ENCODE results near the gene PRDM16. TPM values are rescaled to one million over a fixed set of nuclear protein-coding genes. Genes with fewer than 3 reads are reported as not detected.
"Not testable (repeated sequence)": the region's sequence is repeated elsewhere in the genome, so short reads cannot be mapped to it uniquely, and the experiment has no call there.

The PRDM16 gene
- total RNA-seq, 1 experiment from 2014 or later = 0.61 TPM

- in situ Hi-C loops (cut with HindIII; ENCODE audit: low pct_unique_long_range_greater_than_20kb, low sequenced_read_pairs) = no loop called here
Measured at GRCh38 chr1:3153902-3154795, 85.1 kb downstream of the PRDM16 start.

GRCh38 chr1:3155056-3155925 is 86.3 kb downstream of the PRDM16 start:
- in situ Hi-C loops (cut with HindIII; ENCODE audit: low pct_unique_long_range_greater_than_20kb, low sequenced_read_pairs) = no loop called here

More at GRCh38 chr1:3153902-3154795, 85.1 kb downstream of the PRDM16 start:
- DNase-seq (ENCODE audit: low read depth, low spot score) = no peak

GRCh38 chr1:3155926-3156220 is 86.9 kb downstream of the PRDM16 start:
- in situ Hi-C loops (cut with HindIII; ENCODE audit: low pct_unique_long_range_greater_than_20kb, low sequenced_read_pairs) = no loop called here
- no peak for DNase-seq (ENCODE audit: low read depth, low spot score)

More at GRCh38 chr1:3155056-3155925, 86.3 kb downstream of the PRDM16 start:
- no peak for DNase-seq (ENCODE audit: low read depth, low spot score)

- in situ Hi-C loops (cut with HindIII; ENCODE audit: low pct_unique_long_range_greater_than_20kb, low sequenced_read_pairs) = no loop called here
- no peak for DNase-seq (ENCODE audit: low read depth, low spot score)
Measured at GRCh38 chr1:3156936-3157335, 87.9 kb downstream of the PRDM16 start.

- in situ Hi-C loops (cut with HindIII; ENCODE audit: low pct_unique_long_range_greater_than_20kb, low sequenced_read_pairs) = no loop called here
- no peak for DNase-seq (ENCODE audit: low read depth, low spot score)
Measured at GRCh38 chr1:3158347-3158746, 89.3 kb downstream of the PRDM16 start.

- in situ Hi-C loops (cut with HindIII; ENCODE audit: low pct_unique_long_range_greater_than_20kb, low sequenced_read_pairs) = no loop called here
Measured at GRCh38 chr1:3159121-3159520, 90.1 kb downstream of the PRDM16 start.

GRCh38 chr1:3159996-3160395 is 91.0 kb downstream of the PRDM16 start:
- in situ Hi-C loops (cut with HindIII; ENCODE audit: low pct_unique_long_range_greater_than_20kb, low sequenced_read_pairs) = no loop called here
- no peak for DNase-seq (ENCODE audit: low read depth, low spot score)

More at GRCh38 chr1:3159121-3159520, 90.1 kb downstream of the PRDM16 start:
- no peak for DNase-seq (ENCODE audit: low read depth, low spot score)

GRCh38 chr1:3160647-3161145 is 91.7 kb downstream of the PRDM16 start:
- in situ Hi-C loops (cut with HindIII; ENCODE audit: low pct_unique_long_range_greater_than_20kb, low sequenced_read_pairs) = no loop called here
- DNase-seq (ENCODE audit: low read depth, low spot score) = no peak

GRCh38 chr1:3161176-3161840 is 92.3 kb downstream of the PRDM16 start:
- DNase-seq (ENCODE audit: low read depth, low spot score) = no peak
- in situ Hi-C loops (cut with HindIII; ENCODE audit: low pct_unique_long_range_greater_than_20kb, low sequenced_read_pairs) = no loop called here

- DNase-seq (ENCODE audit: low read depth, low spot score) = no peak
- in situ Hi-C loops (cut with HindIII; ENCODE audit: low pct_unique_long_range_greater_than_20kb, low sequenced_read_pairs) = no loop called here
Measured at GRCh38 chr1:3162322-3162882, 93.4 kb downstream of the PRDM16 start.

- no peak for DNase-seq (ENCODE audit: low read depth, low spot score)
- in situ Hi-C loops (cut with HindIII; ENCODE audit: low pct_unique_long_range_greater_than_20kb, low sequenced_read_pairs) = no loop called here
Measured at GRCh38 chr1:3163356-3163755, 94.4 kb downstream of the PRDM16 start.

GRCh38 chr1:3164671-3165070 is 95.7 kb downstream of the PRDM16 start:
- DNase-seq (ENCODE audit: low read depth, low spot score) = no peak
- in situ Hi-C loops (cut with HindIII; ENCODE audit: low pct_unique_long_range_greater_than_20kb, low sequenced_read_pairs) = no loop called here

GRCh38 chr1:3165189-3165588 is 96.2 kb downstream of the PRDM16 start:
- in situ Hi-C loops (cut with HindIII; ENCODE audit: low pct_unique_long_range_greater_than_20kb, low sequenced_read_pairs); DNase-seq (ENCODE audit: low read depth, low spot score): not testable (repeated sequence)

- in situ Hi-C loops (cut with HindIII; ENCODE audit: low pct_unique_long_range_greater_than_20kb, low sequenced_read_pairs) = no loop called here
- no peak for DNase-seq (ENCODE audit: low read depth, low spot score)
Measured at GRCh38 chr1:3166206-3166918, 97.4 kb downstream of the PRDM16 start.

GRCh38 chr1:3167255-3167654 is 98.3 kb downstream of the PRDM16 start:
- no peak for DNase-seq (ENCODE audit: low read depth, low spot score)
- in situ Hi-C loops (cut with HindIII; ENCODE audit: low pct_unique_long_range_greater_than_20kb, low sequenced_read_pairs) = no loop called here

GRCh38 chr1:3168678-3169077 is 99.7 kb downstream of the PRDM16 start:
- in situ Hi-C loops (cut with HindIII; ENCODE audit: low pct_unique_long_range_greater_than_20kb, low sequenced_read_pairs) = no loop called here
- DNase-seq (ENCODE audit: low read depth, low spot score) = no peak

All from SK-MEL-5 (cell line).